Right renal cortex interstitium (tissue), 3 donors: Measurements from ENCODE around the gene HBB. TPM values are rescaled to one million over a fixed set of nuclear protein-coding genes. Genes with fewer than 3 reads are reported as not detected.

ENCODE experiments used
- DNase-seq, 3 donors: peaks; one replicate each; pipeline ENCODE4 v3.0.0-alpha.2; 2013; ENCODE audit warnings: low read depth in 3 of 3, low spot score in 2 of 3
- polyA plus RNA-seq, 3 donors: library from polyadenylated mRNA; unstranded; fragments of 120-200 nt; gene quantifications; one replicate each; pipeline ENCODE4 v1.2.1, GENCODE V29; 2013; ENCODE audit not compliant: insufficient read length in 3 of 3

The HBB gene
- polyA plus RNA-seq, 3 donors = 146 to 221 (median 152) TPM

- no peak for DNase-seq
These were observed 2.5 kb upstream of the HBB start for GRCh38 chr11:5229356-5229755.

GRCh38 chr11:5228124-5228523 lies 1.3 kb upstream of the HBB start:
- DNase-seq = no peak

GRCh38 chr11:5227681-5228080 lies 810 bp upstream of the HBB start:
- no peak for DNase-seq

GRCh38 chr11:5225480-5225871 lies 1.4 kb downstream of the HBB start:
- no peak for DNase-seq

GRCh38 chr11:5224538-5225479 lies 2.1 kb downstream of the HBB start:
- no peak for DNase-seq

GRCh38 chr11:5223686-5224085 lies 3.2 kb downstream of the HBB start:
- DNase-seq = no peak

- DNase-seq = no peak
These were observed 3.7 kb downstream of the HBB start for GRCh38 chr11:5223146-5223545.

GRCh38 chr11:5210376-5210885 lies 16.4 kb downstream of the HBB start:
- no peak for DNase-seq

- DNase-seq = peak; percentile 2 to 12 (median 5)
These were observed 22.1 kb downstream of the HBB start for GRCh38 chr11:5204787-5205186.

GRCh38 chr11:5203366-5203765 lies 23.5 kb downstream of the HBB start:
- no peak for DNase-seq

GRCh38 chr11:5200582-5200981 lies 26.3 kb downstream of the HBB start, which contains the start of gene OR51V1:
OR51V1 (minus strand) TSS chr11:5200682; CDS start chr11:5200682, 0 bp downstream.
- no peak for DNase-seq

- DNase-seq = no peak
These were observed 28.6 kb downstream of the HBB start for GRCh38 chr11:5198285-5198684.

GRCh38 chr11:5197536-5197935 lies 29.3 kb downstream of the HBB start:
- no peak for DNase-seq

- no peak for DNase-seq
These were observed 30.1 kb downstream of the HBB start for GRCh38 chr11:5196731-5197130.

- no peak for DNase-seq
These were observed 30.8 kb downstream of the HBB start for GRCh38 chr11:5196067-5196466.

- no peak for DNase-seq
These were observed 34.1 kb downstream of the HBB start for GRCh38 chr11:5192738-5193137.

GRCh38 chr11:5188201-5188600 lies 38.7 kb downstream of the HBB start:
- DNase-seq = no peak

GRCh38 chr11:5178046-5178837 lies 48.6 kb downstream of the HBB start:
- DNase-seq = no peak
